Activated T-cell treated with anti-CD3 and anti-CD28 coated beads for 4 hours (primary cell): Measurements from ENCODE around the gene SPTBN1.
"Not testable (repeated sequence)": the region's sequence is repeated elsewhere in the genome, so short reads cannot be mapped to it uniquely, and the experiment has no call there.

Experiments used
- DNase-seq: peaks from one replicate; pipeline ENCODE4 v3.0.0-alpha.2; 2020

The SPTBN1 gene

GRCh38 chr2:54473851-54474250 lies 17.7 kb downstream of the SPTBN1 start:
- no peak for DNase-seq

GRCh38 chr2:54475285-54475684 lies 19.2 kb downstream of the SPTBN1 start:
- DNase-seq: no peak

GRCh38 chr2:54475919-54476318 lies 19.8 kb downstream of the SPTBN1 start:
- no peak for DNase-seq

- DNase-seq: no peak
These were observed 20.7 kb downstream of the SPTBN1 start for GRCh38 chr2:54476852-54477251.

DNA sequence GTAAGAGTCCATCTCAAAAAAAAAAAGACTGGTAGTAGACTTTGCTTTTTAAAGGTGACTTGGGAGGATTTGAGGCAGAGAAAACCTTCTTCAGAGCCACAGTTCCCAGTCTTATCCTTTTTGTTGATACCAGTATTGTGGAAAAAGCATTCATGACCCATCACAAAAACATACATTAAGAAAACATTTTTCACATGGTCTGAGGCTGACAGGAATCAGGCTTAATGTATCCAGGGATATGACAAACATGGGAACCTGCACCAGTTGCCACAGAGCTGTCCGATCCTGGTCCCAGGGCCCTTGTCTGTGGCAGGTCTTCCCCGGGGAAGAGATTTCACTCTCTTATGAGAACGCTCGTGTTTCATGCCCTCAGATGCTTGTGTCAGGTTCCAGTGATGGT lies 21.8 kb downstream of the SPTBN1 start:
- no peak for DNase-seq

- no peak for DNase-seq
These were observed 22.8 kb downstream of the SPTBN1 start for GRCh38 chr2:54478899-54479298.

DNA sequence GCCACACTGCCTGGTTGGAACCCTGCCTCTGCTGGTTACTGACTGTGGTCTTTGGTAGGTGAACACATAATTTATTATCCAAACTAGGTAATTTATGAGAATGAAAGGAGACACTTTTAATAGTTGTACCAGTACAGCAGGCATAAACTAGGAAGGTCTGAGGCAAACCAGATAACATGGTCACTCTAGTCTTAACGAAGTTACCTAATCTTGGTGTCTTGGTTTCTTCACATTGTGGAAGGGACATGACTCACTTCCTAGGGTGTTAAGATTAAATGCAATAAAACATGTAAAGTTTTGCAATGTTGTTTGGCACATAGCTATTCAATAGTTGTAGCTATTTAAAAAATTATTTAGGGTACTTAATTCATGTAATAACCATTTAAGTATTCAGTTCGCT lies 23.3 kb downstream of the SPTBN1 start:
- DNase-seq: no peak

DNA sequence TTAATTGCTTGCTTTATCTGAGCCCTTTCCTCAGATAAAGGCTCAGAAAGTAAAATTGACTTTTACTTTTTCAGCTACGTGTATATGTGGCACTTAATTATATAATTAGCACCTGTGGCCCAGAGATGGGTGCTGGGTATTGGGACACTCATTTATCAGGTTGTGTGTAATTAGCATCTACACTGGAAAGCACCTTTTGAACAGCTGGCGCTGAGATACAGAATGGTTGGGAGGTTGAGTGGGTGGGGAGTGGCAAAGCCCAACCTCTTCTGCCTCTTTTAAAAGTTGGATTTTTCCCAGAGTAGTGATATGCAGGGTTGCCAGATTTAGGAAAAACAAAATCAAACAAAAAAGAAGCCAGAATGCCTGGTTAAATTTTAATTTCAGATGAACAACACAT lies 23.9 kb downstream of the SPTBN1 start:
- DNase-seq: no peak

DNA sequence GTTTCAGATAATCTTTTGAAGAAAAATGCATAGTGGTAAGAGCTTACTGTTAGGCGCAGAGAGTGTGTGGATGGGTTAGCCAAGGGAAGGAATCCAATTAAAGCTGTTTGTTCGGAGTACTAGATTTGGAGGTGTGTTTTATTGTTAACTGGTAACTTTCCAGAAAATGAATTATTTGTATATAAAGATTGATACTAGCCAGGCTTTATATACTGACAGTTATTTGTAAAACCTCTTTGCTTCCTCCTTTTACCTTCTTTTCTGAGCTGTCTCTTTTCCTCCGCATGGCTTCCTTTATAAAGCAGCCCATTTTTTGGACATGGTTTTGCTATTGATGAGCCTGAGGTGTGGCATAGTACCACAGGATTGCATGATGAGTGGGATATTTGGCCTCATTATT lies 25.6 kb downstream of the SPTBN1 start:
- no peak for DNase-seq

DNA sequence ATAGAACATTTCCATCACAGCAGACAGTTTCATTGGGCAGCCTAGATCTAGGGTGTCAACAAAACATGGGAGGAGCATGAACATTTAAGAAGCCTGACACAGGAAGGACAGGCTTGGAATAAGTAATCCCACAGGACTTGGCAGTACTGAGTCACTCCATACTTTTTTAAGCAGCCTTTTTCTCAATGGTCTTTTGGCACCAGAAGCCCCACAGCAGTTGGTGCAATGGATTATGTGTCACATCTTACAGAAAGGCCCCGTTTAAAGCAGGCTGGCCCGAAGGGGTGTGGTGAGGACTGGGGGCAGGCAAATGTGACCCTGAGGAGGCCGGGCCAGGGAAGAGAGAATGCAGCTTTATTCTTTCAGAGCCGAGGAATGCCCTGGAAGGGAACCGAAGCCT lies 26.6 kb downstream of the SPTBN1 start:
- DNase-seq: no peak

- DNase-seq: no peak
These were observed 27.3 kb downstream of the SPTBN1 start for GRCh38 chr2:54483426-54483825.

- not testable (repeated sequence) for DNase-seq
These were observed 29.6 kb downstream of the SPTBN1 start for GRCh38 chr2:54485756-54486155.

- DNase-seq: no peak
These were observed 30.6 kb downstream of the SPTBN1 start for GRCh38 chr2:54486766-54487165.

DNA sequence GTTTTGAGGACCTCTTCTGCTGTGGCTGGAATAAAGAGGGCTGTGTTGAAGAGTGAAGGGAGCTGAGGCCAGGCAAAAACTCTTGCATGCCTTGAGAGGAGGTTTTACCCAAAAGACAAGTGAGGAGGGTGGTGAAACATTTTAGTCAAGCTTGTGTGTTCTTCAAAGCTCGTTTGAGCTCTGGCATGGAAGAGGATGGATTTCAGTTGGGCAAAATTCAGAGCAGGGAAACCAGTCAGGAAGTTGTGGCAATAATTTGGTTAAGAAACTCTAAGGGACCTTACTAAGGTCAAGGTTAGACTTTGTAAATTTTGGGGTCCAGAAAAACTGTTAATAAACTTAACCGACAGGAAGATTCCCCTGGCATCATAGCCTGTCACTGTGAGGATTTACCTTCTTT lies 34.7 kb downstream of the SPTBN1 start:
- DNase-seq: no peak

- no peak for DNase-seq
These were observed 36.2 kb downstream of the SPTBN1 start for GRCh38 chr2:54492335-54492734.

- no peak for DNase-seq
These were observed 38.0 kb downstream of the SPTBN1 start for GRCh38 chr2:54494087-54494486.

- no peak for DNase-seq
These were observed 40.8 kb downstream of the SPTBN1 start for GRCh38 chr2:54496920-54497319.

DNA sequence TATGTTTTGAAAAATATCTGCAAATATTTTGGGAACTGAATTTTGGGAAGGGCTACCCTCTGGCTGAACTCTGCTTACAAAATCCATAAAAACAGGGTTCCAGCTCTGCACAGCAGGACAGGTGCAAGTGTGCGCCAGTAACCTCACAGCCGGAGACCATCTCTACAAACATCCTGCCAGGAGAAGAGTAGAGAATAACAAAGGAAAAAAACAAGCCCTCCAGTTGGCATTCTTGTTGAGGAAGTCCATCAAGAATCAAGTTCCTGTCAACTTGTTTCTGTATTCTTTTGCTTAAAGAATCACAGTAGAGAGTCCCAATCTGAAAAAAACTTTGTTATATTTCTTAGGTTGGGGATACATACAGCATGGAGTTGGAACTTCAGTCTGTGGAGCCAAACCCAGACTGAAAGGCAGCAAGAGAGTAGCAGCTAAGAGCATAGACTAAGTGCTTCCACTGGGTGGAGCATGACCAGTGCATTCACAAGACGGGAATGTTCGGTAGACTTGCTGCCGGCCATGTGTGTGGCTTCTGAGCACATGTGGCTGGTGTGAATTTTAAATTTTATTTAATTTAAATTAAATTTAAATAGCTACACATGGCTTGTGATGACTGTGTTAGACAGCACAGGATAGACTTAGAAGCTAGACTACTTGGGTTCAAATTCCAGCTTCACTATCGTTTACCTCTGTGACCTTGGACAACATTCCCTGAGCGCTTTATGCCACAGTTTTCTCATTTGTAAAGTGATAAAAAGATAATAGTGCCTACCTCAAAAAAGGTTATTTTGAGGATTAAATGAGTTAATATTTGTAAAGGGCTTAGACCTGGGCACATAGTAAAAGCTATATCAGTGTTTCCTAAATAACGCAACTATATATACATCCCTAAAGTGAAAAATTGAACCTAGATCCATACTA lies 41.9 kb downstream of the SPTBN1 start:
- no peak for DNase-seq

- DNase-seq: no peak
These were observed 43.5 kb downstream of the SPTBN1 start for GRCh38 chr2:54499661-54500060.

DNA sequence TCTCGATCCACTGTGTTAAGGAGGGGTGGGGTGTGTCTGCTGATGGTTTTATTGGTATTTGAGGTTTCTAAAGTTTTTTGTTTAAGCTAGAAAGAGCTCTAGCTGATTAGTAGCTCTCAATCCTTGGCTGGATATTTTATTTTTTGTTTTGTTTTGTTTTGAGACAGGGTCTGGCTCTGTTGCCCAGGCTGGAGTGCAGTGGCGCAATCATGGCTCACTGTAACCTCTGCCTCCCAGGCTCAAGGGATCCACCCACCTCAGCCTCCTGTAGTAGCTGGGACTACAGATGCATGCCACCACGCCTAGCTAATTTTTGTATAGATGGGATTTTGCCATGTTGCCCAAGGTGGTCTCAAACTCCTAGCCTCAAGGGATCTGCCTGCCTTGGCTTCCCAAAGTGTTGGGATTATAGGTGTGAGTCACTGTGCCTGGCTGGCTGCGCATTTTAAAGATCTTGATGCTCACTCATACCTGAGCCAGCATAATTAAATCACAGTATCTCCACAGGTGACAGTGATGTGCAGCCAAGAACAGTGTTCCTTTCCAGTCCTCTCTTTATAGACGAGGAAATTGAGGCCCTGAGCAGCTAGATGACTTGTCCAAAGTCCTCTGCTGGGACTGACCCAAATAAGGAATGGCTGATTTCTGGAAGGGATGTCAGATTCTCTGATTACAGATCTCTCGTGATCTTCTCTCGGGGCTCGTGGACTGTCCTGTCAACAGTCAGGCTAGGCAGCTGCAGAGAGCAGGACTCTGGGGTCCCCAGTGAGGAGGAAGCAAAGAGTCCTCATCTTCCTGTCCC lies 44.5 kb downstream of the SPTBN1 start:
- DNase-seq: no peak

- no peak for DNase-seq
These were observed 46.6 kb downstream of the SPTBN1 start for GRCh38 chr2:54502731-54503130.

GRCh38 chr2:54503192-54503591 lies 47.1 kb downstream of the SPTBN1 start:
- no peak for DNase-seq

GRCh38 chr2:54503828-54504227 lies 47.7 kb downstream of the SPTBN1 start:
- no peak for DNase-seq

- DNase-seq: no peak
These were observed 48.7 kb downstream of the SPTBN1 start for GRCh38 chr2:54504866-54505265.
